Measurements from ENCODE around the gene CA11. TPM values are rescaled to one million over a fixed set of nuclear protein-coding genes. Genes with fewer than 3 reads are reported as not detected.

Gene CA11
- total RNA-seq, 1 donor from 2014 or later = 2.3 TPM

- DNase-seq = no peak
Observed at GRCh38 chr19:48628486-48629296, 17.3 kb downstream of the CA11 start.

GRCh38 chr19:48627865-48628314 is 18.1 kb downstream of the CA11 start:
- no peak for DNase-seq

- no peak for DNase-seq
Observed at GRCh38 chr19:48627201-48627864, 18.7 kb downstream of the CA11 start.

- DNase-seq = no peak
Observed at GRCh38 chr19:48625891-48626327, 20.1 kb downstream of the CA11 start.

- no peak for DNase-seq
Observed at GRCh38 chr19:48624791-48625723, 20.9 kb downstream of the CA11 start.

- peak; percentile 97 for DNase-seq
Observed at GRCh38 chr19:48624067-48624594, 21.9 kb downstream of the CA11 start.

GRCh38 chr19:48623556-48624066 is 22.4 kb downstream of the CA11 start:
- DNase-seq = no peak

- DNase-seq = no peak
Observed at GRCh38 chr19:48619692-48620585, 26.0 kb downstream of the CA11 start.

GRCh38 chr19:48618916-48619691 is 26.9 kb downstream of the CA11 start, which contains the start of the genes RPL18 and SPHK2:
Gene RPL18 (minus strand): TSS chr19:48619178. CDS start chr19:48619143, 35 bp downstream.
Gene SPHK2 (plus strand): TSS chr19:48619506. CDS start chr19:48620515, 1,009 bp downstream.
- DNase-seq = peak; percentile 100

GRCh38 chr19:48618278-48618915 is 27.6 kb downstream of the CA11 start:
- DNase-seq = no peak

GRCh38 chr19:48617146-48617937 is 28.6 kb downstream of the CA11 start:
- no peak for DNase-seq

GRCh38 chr19:48616491-48617056 is 29.4 kb downstream of the CA11 start:
- DNase-seq = no peak

GRCh38 chr19:48616041-48616436 is 29.9 kb downstream of the CA11 start:
- DNase-seq = no peak

GRCh38 chr19:48615231-48616040 is 30.6 kb downstream of the CA11 start:
- DNase-seq = no peak

GRCh38 chr19:48614436-48615230 is 31.4 kb downstream of the CA11 start, which contains the start of gene FAM83E:
Gene FAM83E (minus strand): TSS chr19:48615076. CDS start chr19:48613372, 1,704 bp downstream.
- DNase-seq = no peak

- DNase-seq = no peak
Observed at GRCh38 chr19:48613852-48614435, 32.0 kb downstream of the CA11 start.

All from skin of body (tissue), 2 donors.